Body of pancreas (tissue), 4 donors: ENCODE results near the gene HEXIM2.

ENCODE experiments used
- POLR2A ChIP-seq, 3 donors: fragments of 450-650 bp; IDR thresholded peaks; one replicate each; pipeline ENCODE4 v1.6.1; 2016; ENCODE audit warnings: antibody characterized with exemption in 3 of 3, mild to moderate bottlenecking in 2 of 3
- TF ChIP-seq, protein P1 (sequence below), 7 experiments: fragments of 450-650 bp in 4 of 7; fragments of 200-600 bp in 3 of 7; sonication (generic) in 3 of 7; IDR thresholded peaks; one replicate each; pipeline ENCODE4 v1.5.1; 2016 to 2019; ENCODE audit warnings: antibody characterized with exemption in 7 of 7

DNA sequence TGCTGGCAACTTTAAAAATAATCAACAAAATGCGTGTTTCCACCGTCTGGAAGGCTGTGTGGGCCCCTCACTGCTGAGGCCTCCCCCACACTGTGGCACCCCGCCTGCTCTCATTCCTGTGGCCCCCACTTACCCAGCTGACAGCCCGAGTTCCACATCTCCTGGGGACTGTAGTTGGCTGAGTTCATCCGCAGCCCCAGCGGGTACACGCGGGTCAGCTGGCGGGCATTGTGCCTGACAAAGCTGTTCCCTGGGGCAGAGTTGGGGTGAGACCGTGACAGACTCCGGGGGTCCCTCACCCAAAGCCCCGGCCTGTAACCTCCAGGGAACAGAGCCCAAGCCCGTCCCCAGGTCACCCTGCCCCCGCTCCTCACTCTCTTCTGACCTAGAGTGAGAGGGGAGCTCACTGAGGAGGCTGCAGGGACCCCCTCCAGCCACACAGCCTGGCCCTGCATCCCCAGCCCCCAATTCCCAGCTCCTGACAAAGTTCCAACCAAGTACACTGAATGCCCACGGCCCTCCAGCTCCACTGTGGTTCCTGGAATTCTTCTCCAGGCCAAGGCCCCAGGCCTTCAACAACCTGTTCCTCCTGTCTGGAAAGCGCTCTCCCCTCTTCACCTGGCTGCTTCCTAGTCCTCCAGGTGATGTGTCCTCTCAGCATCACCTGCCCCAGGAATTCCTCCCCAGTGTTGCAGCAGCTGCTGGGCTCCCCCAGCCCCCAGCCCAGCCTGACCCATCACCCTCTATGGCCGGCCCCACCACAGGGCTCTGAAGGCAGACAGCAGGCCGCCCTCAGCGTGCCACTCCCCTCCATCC is 47.4 kb upstream of the HEXIM2 start:
- TF ChIP-seq, protein P1, sequence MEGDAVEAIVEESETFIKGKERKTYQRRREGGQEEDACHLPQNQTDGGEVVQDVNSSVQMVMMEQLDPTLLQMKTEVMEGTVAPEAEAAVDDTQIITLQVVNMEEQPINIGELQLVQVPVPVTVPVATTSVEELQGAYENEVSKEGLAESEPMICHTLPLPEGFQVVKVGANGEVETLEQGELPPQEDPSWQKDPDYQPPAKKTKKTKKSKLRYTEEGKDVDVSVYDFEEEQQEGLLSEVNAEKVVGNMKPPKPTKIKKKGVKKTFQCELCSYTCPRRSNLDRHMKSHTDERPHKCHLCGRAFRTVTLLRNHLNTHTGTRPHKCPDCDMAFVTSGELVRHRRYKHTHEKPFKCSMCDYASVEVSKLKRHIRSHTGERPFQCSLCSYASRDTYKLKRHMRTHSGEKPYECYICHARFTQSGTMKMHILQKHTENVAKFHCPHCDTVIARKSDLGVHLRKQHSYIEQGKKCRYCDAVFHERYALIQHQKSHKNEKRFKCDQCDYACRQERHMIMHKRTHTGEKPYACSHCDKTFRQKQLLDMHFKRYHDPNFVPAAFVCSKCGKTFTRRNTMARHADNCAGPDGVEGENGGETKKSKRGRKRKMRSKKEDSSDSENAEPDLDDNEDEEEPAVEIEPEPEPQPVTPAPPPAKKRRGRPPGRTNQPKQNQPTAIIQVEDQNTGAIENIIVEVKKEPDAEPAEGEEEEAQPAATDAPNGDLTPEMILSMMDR (IDR thresholded peaks at IDR 0.05), result no peak
- TF ChIP-seq POLR2A (IDR thresholded peaks at IDR 0.05), result no peak
